Kidney epithelial cell (primary cell): ENCODE results near the gene PSMC5. TPM values are rescaled to one million over a fixed set of nuclear protein-coding genes. Genes with fewer than 3 reads are reported as not detected.

Source experiments
- DNase-seq: peaks from one replicate; pipeline ENCODE4 v3.0.0-alpha.2; 2010; ENCODE audit warnings: low read depth
- H3K27me3 ChIP-seq: 2 replicates; pipeline ENCODE4 v1.6.0; 2011; ENCODE audit warnings: low read length; ENCODE audit not compliant: control insufficient read depth, insufficient read depth
- H3K36me3 ChIP-seq: 2 replicates; pipeline ENCODE4 v1.5.1; 2011; ENCODE audit warnings: low read length; ENCODE audit not compliant: control insufficient read depth, insufficient read depth
- H3K4me3 ChIP-seq: 2 replicates; pipeline ENCODE4 v1.5.1; 2011; ENCODE audit warnings: low read depth, mild to moderate bottlenecking, control low read depth, low read length
- CTCF ChIP-seq: IDR thresholded peaks from 2 replicates; pipeline ENCODE4 v1.5.1; 2011; ENCODE audit warnings: mild to moderate bottlenecking, moderate library complexity, low read length, control low read depth, inconsistent platforms; ENCODE audit not compliant: insufficient read depth, poor library complexity, severe bottlenecking
- total RNA-seq: library from RNA; depleted of rRNA; stranded (reverse); fragments of >200 nt; gene quantifications from 2 replicates; pipeline ENCODE4 v1.2.3, GENCODE V29; 2015

Gene PSMC5
- total RNA-seq, 1 donor from 2014 or later, result 77.6 TPM

- H3K27me3 ChIP-seq, result no peaks in the 10 kb centered on the region
- peaks cover 7% of the 10 kb centered on the region for H3K36me3 ChIP-seq
- no peak for DNase-seq
- TF ChIP-seq CTCF, result no peak
- H3K4me3 ChIP-seq, result no peak overlapping the region
Measured at GRCh38 chr17:63833026-63833740, 6.0 kb downstream of the PSMC5 start.

GRCh38 chr17:63833741-63834373, 6.6 kb downstream of the PSMC5 start:
- TF ChIP-seq CTCF, result no peak
- no peak for DNase-seq
- H3K36me3 ChIP-seq, result peaks cover 7% of the 10 kb centered on the region
- no peak overlapping the region for H3K4me3 ChIP-seq
- no peaks in the 10 kb centered on the region for H3K27me3 ChIP-seq

- H3K36me3 ChIP-seq, result peaks cover 7% of the 10 kb centered on the region
- no peaks in the 10 kb centered on the region for H3K27me3 ChIP-seq
- no peak overlapping the region for H3K4me3 ChIP-seq
- peak; percentile 80 for TF ChIP-seq CTCF
- no peak for DNase-seq
Measured at GRCh38 chr17:63834431-63835166, 7.4 kb downstream of the PSMC5 start.

- H3K27me3 ChIP-seq, result no peaks in the 10 kb centered on the region
- H3K4me3 ChIP-seq, result no peak overlapping the region
- no peak for DNase-seq
- peaks cover 6% of the 10 kb centered on the region for H3K36me3 ChIP-seq
- TF ChIP-seq CTCF, result no peak
Measured at GRCh38 chr17:63835167-63835720, 8.0 kb downstream of the PSMC5 start.

- DNase-seq, result no peak
- Histone ChIP-seq H3K4me3 (no peak overlapping the region), H3K27me3 (no peaks in the 10 kb centered on the region), H3K36me3 (peaks cover 3% of the 10 kb centered on the region)
- no peak for TF ChIP-seq CTCF
Measured at GRCh38 chr17:63836811-63837210, 9.6 kb downstream of the PSMC5 start.
